PC-9 (cell line): ENCODE measurements around the gene FBLN2. TPM values are rescaled to one million over a fixed set of nuclear protein-coding genes. Genes with fewer than 3 reads are reported as not detected.

Experiments used
- BruUV-seq: library from RNA; stranded (reverse); fragments of 400-500 nt; replicated peaks from 2 replicates; lab custom pipeline; 2021; lab: Mats Ljungman, UMichigan
- CTCF ChIA-PET: fragments of 300-600 bp; sonication (Branson Sonifier 250); formaldehyde crosslinking; loops from one replicate; lab custom pipeline; 2022; ENCODE audit warnings: antibody characterized with exemption; lab: Charles Lee
- POLR2A ChIA-PET: fragments of 300-600 bp; sonication (Branson Sonifier 250); formaldehyde crosslinking; loops from one replicate; lab custom pipeline; 2022; ENCODE audit warnings: antibody characterized with exemption; ENCODE audit not compliant: unreplicated experiment; lab: Charles Lee
- DNase-seq, 2 experiments: peaks; one replicate each; pipeline versions ENCODE4 v3.0.0 to v3.0.0-alpha.2; 2015 to 2022; ENCODE audit warnings: mixed read lengths in 1 of 2
- H2AFZ ChIP-seq: fragments of 200-600 bp; sonication (generic); 2 replicates; pipeline ENCODE4 v1.8.1; 2017; ENCODE audit warnings: antibody characterized with exemption
- H3F3A ChIP-seq: fragments of 200-600 bp; sonication (generic); 2 replicates; pipeline ENCODE4 v1.8.1; 2017; ENCODE audit warnings: antibody characterized with exemption, mild to moderate bottlenecking, low read depth; ENCODE audit not compliant: insufficient read depth
- H3K27ac ChIP-seq: fragments of 200-600 bp; sonication (generic); 2 replicates; pipeline ENCODE4 v1.6.1; 2016; ENCODE audit warnings: mixed run types
- H3K27me3 ChIP-seq: fragments of 200-600 bp; sonication (generic); 2 replicates; pipeline ENCODE4 v1.6.1; 2016; ENCODE audit warnings: low read depth, mixed run types; ENCODE audit not compliant: insufficient read depth
- H3K36me3 ChIP-seq: fragments of 200-600 bp; sonication (generic); 2 replicates; pipeline ENCODE4 v1.6.1; 2016; ENCODE audit warnings: low read depth, mixed run types
- H3K4me1 ChIP-seq: fragments of 200-600 bp; sonication (generic); replicated peaks from 2 replicates; pipeline ENCODE4 v1.6.1; 2016; ENCODE audit warnings: mixed run types; ENCODE audit not compliant: insufficient read depth
- H3K4me2 ChIP-seq: fragments of 200-600 bp; sonication (generic); 2 replicates; pipeline ENCODE4 v1.6.1; 2017; ENCODE audit warnings: mixed run types
- H3K4me3 ChIP-seq: fragments of 200-600 bp; sonication (generic); 2 replicates; pipeline ENCODE4 v1.6.1; 2016; ENCODE audit warnings: mixed run types
- H3K79me2 ChIP-seq: fragments of 200-600 bp; sonication (generic); 2 replicates; pipeline ENCODE4 v1.6.1; 2017; ENCODE audit warnings: low read depth, mixed run types
- H3K9me2 ChIP-seq: fragments of 200-600 bp; sonication (generic); 2 replicates; pipeline ENCODE4 v1.8.1; 2017; ENCODE audit warnings: mild to moderate bottlenecking; ENCODE audit not compliant: insufficient read depth
- H3K9me3 ChIP-seq: fragments of 200-600 bp; sonication (generic); 2 replicates; pipeline ENCODE4 v1.8.1; 2016; ENCODE audit warnings: low read depth; ENCODE audit not compliant: insufficient read depth
- H4K20me1 ChIP-seq: fragments of 200-600 bp; sonication (generic); 2 replicates; pipeline ENCODE4 v1.8.1; 2017; ENCODE audit not compliant: insufficient read depth
- CTCF ChIP-seq: fragments of 200-600 bp; sonication (generic); conservative IDR thresholded peaks from 2 replicates; pipeline ENCODE4 v1.6.1; 2017; ENCODE audit warnings: mixed run types, antibody characterized with exemption, mild to moderate bottlenecking, moderate library complexity
- EZH2 ChIP-seq: fragments of 200-600 bp; sonication (generic); IDR thresholded peaks from 2 replicates; pipeline ENCODE4 v1.8.0; 2017; ENCODE audit warnings: antibody characterized with exemption, low read depth
- intact Hi-C: fragments of 100-400 bp; cut with micrococcal nuclease; formaldehyde crosslinking; loops from one replicate; pipeline ENCODE4 v1.10.0; 2022; ENCODE audit not compliant: unreplicated experiment
- total RNA-seq: library from RNA; stranded (reverse); gene quantifications from 2 replicates; pipeline ENCODE4 v1.2.3, GENCODE V29; 2021

FBLN2 gene
- total RNA-seq, 1 experiment from 2014 or later, result 0.57 TPM

DNA sequence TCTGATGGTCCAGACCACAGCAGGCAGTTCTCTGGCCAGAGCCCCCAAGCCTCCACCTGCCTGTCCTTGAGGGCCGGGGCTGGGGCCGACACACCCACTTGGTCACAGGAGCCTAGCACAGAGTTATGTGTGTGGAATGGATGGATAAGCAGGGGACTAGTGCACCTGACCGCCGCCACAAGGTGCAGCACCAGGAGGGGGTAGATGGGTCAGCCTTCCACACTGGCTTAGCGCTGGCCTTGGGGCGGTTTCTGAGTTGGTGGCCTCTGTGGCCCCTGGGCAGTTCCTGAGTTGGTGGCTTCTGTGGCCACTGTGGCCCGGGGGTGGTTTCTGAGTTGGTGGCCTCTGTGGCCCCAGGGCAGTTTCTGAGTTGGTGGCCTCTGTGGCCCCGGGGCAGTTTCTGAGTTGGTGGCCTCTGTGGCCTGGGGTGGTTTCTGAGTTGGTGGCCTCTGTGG is 75.8 kb downstream of the FBLN2 start:
- CTCF ChIA-PET, result no interaction called here
- no peak for TF ChIP-seq EZH2

GRCh38 chr3:13626396-13626795 is 77.5 kb downstream of the FBLN2 start:
- TF ChIP-seq EZH2 (no peak), CTCF (no peak)
- no peaks in the 10 kb centered on the region for H3K4me1 ChIP-seq
- no TSS peak for BruUV-seq
- H3K9me3 ChIP-seq, result no peaks in the 10 kb centered on the region
- H2AFZ ChIP-seq, result no peak overlapping the region
- no peaks in the 10 kb centered on the region for H4K20me1 ChIP-seq
- no peak for DNase-seq
- H3K4me2 ChIP-seq, result no peak overlapping the region
- no peaks in the 10 kb centered on the region for H3K79me2 ChIP-seq
- no peaks in the 10 kb centered on the region for H3K36me3 ChIP-seq
- POLR2A ChIA-PET, result no interaction called here
- no peaks in the 10 kb centered on the region for H3K9me2 ChIP-seq
- H3K27ac ChIP-seq, result no peak overlapping the region
- intact Hi-C loops, result no loop called here
- H3F3A ChIP-seq, result no peaks in the 10 kb centered on the region
- CTCF ChIA-PET, result interaction anchor here (0.6 kb wide), 1 partner anchor 130 kb away, joined by 4 read pairs; no protein-coding TSS in a partner anchor
- H3K4me3 ChIP-seq, result no peak overlapping the region
- H3K27me3 ChIP-seq, result no peaks in the 10 kb centered on the region

More for the DNA sequence above, 75.8 kb downstream of the FBLN2 start:
- no TSS peak for BruUV-seq
- POLR2A ChIA-PET, result no interaction called here
- Histone ChIP-seq H3K36me3 (no peaks in the 10 kb centered on the region), H3K27me3 (no peaks in the 10 kb centered on the region), H3K4me2 (no peak overlapping the region), H3K4me3 (no peak overlapping the region), H3K4me1 (no peaks in the 10 kb centered on the region), H3K9me3 (no peaks in the 10 kb centered on the region), H3K27ac (no peak overlapping the region), H3F3A (no peaks in the 10 kb centered on the region), H4K20me1 (no peaks in the 10 kb centered on the region), H2AFZ (no peak overlapping the region), H3K79me2 (no peaks in the 10 kb centered on the region), H3K9me2 (no peaks in the 10 kb centered on the region)
- DNase-seq, result no peak
- intact Hi-C loops, result no loop called here

DNA sequence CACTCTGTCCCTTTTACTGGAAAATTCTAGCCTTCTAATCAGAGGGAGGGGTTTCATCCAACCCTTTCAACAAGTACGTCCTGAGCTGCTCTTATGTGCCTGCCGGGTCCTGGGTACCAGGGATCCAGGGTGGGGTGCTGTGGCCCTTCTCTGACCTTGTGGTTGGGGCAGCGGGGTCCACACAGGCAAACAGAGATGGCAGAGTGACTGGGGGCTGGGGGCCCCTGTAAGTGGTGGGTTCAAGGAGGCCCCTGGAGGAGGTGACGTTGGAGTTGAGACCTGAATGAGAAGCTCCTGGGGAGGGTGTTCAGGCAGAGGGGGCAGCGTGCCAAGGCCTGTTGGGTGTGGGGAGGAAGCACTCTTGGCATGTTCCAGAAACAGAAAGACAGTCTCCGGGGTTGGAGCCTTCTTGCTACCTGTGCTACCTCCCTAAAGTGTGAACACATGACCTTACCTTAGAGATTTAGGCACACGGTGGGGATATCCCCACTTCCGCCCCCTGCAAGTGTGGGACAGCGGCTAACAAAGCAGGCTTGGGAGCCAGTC is 78.1 kb downstream of the FBLN2 start:
- Histone ChIP-seq H3K4me1 (no peaks in the 10 kb centered on the region), H2AFZ (no peak overlapping the region), H3K9me3 (no peaks in the 10 kb centered on the region), H4K20me1 (no peaks in the 10 kb centered on the region), H3K27ac (no peak overlapping the region), H3K27me3 (no peaks in the 10 kb centered on the region), H3K79me2 (no peaks in the 10 kb centered on the region), H3K4me3 (no peak overlapping the region), H3K9me2 (no peaks in the 10 kb centered on the region), H3K36me3 (no peaks in the 10 kb centered on the region), H3K4me2 (no peak overlapping the region), H3F3A (no peaks in the 10 kb centered on the region)
- ChIA-PET CTCF (interaction anchor here (0.6 kb wide), 2 partner anchors 8 to 130 kb away, joined by 4 to 6 read pairs; no protein-coding TSS in a partner anchor), POLR2A (no interaction called here)
- TF ChIP-seq EZH2 (no peak), CTCF (no peak)
- intact Hi-C loops, result no loop called here
- BruUV-seq, result no TSS peak
- no peak for DNase-seq
